G401.6 (cell line): Measurements from ENCODE around the gene RSPH3.
A peak's percentile ranks its signal among the peaks of the same experiment; 100 is the strongest.
"Not testable (repeated sequence)": the region's sequence is repeated elsewhere in the genome, so short reads cannot be mapped to it uniquely, and the experiment has no call there.

Experiments used
- FAIRE-seq: peaks from 2 replicates; lab custom pipeline; 2012; peaks lifted over from hg19 to GRCh38; lab: Jason Lieb, UNC

The RSPH3 gene

DNA sequence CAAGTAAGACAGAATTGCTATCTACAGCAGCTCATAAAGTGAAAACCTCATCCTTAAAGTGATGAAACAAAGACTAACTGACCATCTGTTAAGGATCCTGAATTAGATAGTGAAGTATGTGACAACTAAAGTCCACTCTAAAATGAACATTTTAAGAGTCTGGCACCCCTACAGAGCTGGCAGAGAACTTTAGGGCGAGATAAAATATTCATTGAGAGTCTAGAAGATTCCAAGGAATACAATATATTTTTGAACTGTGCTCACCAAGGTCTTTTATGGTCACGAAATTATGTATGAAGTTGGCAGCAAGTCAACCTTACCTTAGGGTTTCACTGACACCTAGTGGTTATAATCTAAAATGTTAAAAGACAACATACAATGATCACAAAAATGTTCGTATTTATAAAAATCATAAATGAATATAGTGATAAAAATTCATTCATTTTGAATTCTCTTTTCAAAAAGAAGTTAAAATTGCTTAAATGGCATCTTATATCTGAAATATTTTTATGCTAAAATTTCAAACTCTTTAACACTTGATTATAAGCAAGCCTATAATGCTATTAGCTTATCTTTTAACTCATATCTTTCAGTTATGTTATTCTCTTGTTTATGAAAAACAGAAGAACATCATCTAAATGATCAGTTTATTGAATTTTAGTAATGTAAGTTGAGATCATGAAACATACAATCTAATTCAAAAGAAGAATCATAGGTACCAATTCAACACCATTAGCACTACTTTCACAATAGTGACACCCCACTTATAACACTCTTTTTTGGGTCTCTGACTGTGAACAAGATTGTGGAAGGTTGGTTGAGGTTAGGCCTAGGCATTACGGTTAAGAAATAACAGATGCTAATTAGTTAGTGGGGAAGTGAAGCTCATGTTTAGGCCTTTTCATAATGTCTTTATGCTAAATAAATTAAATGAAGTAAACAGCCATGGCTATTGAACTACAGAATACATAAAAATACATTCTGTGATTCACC is 27.5 kb downstream of the RSPH3 start:
- peak; percentile 97 for FAIRE-seq

DNA sequence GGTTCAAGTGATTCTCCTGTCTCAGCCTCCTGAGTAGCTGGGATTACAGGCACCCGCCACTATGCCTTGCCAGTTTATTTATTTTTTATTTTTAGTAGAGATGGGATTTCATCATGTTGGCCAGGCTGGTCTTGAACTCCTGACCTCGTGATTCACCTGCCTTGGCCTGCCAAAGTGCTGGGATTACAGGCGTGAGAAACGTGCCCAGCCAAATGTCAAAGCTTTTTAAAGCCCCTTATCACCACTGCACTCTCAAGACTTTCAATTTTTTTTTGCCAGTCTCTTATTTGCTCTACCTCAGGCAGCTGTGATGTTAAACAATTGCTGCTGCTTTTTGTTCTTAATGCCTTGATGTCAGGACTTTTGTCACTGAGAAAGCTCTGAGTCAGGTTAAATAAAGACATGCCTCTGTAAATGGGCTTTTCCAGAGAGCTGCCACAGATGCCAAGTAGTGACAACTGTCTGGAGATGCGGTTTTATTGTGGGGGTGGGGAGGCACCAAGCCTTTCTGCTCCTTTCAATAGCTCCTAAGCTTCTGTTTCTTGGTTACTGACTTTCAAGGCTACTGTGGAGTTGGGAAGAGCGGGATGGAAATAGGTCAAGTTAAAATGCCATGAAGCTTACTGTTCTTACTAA is 29.2 kb downstream of the RSPH3 start:
- no peak for FAIRE-seq

DNA sequence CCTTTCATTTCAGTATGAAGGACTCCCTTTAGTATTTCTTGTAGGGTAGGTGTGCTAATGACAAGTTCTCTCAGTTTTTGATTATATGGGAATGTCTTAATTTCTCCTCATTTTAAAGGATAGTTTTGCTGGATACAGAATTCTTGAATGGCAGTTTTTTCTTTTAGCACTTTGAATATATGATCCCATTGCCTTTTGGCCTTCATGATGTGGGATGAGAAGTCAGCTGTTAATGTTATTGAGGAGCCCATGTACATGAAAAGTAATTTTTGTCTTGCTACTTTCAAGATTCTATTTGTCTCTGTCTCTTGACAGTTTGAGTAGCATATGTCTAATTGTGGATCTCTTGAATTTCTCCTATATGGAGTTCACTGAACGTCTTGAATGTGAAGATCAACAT is 30.9 kb downstream of the RSPH3 start:
- FAIRE-seq, result peak; percentile 13

- FAIRE-seq, result peak; percentile 57
Observed at GRCh38 chr6:158963020-158963808, 36.8 kb downstream of the RSPH3 start.

GRCh38 chr6:158962371-158962770 is 37.6 kb downstream of the RSPH3 start:
- FAIRE-seq, result no peak

DNA sequence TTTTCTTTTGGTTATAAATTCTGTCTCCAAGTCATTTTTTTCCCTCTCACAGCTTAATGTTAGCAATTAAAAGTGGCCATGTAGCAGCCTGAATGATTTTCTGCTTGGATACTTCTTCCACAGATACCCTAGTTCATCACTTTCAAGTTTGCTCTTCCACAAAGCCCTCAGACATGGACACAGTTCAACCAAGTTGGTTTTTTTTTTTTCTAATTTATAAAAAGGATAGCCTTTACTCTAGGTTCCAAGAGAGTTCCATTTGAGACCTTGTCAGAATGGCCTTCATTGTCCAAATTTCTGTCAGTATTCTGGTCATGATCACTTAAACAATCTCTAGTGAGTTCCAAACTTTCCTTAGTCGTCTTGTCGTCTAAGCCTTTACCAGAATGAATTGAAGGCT is 40.0 kb downstream of the RSPH3 start:
- FAIRE-seq, result no peak

DNA sequence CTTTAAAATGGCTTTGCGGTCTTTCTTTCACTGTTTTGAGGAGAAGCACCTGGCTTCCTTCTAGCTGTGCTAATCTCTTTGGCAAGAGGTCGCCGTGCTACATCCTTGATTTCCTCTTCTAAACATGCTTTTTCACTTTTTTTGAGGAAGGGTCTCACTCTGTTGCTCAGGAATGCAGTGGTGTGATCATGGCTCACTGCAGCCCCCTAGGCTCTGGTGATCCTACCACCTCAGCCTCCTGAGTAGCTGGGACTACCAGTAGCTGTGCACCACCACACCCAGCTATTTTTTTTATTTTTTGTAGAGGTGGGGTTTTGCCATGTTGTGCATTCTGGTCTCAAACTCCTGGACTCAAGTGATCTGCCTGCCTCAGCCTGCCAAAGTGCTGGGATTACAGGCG is 40.5 kb downstream of the RSPH3 start:
- no peak for FAIRE-seq

DNA sequence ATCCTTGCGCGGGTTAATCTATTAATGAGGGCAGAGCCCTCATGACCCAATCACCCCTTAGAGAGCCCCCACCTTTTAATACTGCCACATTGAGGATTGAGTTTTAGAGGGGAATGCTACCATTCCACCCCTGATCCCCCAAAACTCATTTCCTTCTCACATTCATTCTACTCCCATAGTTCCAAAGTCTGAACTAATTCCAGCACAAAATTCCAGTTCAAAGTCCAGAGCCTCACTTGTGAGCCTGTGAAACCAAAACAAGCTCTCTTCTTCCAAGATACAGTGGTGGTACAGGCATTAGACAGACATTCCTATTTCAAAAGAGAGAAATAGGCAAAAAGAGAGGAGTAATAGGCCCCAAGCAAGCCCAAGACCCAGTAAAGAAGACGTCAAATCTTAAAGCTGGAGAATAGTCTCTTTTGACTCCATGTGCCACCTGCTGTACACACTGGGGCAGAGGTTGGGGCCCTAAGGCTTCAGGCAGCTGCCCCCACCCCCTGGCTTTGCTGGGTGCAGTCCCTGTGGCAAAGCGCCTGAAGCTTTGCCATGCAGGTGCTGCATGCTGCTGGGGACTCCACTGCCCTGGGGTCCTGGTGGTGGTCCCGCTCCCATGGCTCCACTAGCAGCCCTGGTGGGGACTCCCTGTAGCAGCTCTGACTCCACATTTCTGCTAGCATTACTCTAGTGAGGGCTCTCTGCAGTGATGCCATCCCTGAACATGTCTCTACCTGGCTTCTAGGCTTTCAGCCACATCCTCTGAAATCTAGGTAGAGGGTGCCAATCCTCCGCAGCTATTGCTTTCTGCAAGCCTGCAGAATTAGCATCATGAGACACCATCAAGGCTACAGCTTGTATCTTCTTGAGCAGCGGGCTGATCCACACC is 41.3 kb downstream of the RSPH3 start:
- FAIRE-seq, result no peak

DNA sequence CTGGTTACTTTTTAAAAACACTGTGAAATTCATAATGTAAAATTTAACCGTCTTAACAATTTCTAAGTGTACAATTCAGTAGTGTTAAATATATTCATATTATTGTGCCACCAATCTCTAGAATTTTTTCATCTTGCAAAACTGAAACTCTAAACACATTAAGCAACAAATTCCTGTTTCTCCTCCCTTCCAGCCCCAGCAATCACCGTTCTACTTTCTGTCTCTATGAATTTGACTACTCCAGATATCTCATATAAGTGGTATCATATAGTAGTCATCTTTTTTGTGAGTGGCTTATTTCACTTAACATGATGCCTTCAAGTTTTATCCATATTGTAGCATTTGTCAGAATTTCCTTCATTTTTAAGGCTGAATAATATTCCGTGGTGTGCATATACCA is 44.7 kb downstream of the RSPH3 start:
- no peak for FAIRE-seq

DNA sequence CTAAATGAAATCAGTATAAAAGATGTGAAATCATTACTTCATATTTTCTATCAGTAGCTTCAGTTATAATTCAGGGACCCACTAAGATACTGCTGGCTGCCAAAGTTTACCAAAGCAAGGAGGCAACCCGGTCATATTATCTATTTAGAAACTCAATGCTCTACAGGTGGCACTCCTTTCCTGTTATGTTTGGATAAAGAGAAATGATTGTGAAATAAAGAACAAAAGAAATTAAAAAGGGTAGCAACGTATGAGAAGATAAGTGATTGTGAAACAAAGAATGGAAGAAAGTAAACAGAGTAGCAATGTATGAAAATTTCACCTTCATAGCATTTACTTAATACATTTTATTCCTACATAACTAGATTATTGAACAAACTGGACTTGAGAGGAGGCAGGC is 45.2 kb downstream of the RSPH3 start:
- FAIRE-seq, result no peak

GRCh38 chr6:158952011-158952410 is 48.0 kb downstream of the RSPH3 start:
- FAIRE-seq, result not testable (repeated sequence)

DNA sequence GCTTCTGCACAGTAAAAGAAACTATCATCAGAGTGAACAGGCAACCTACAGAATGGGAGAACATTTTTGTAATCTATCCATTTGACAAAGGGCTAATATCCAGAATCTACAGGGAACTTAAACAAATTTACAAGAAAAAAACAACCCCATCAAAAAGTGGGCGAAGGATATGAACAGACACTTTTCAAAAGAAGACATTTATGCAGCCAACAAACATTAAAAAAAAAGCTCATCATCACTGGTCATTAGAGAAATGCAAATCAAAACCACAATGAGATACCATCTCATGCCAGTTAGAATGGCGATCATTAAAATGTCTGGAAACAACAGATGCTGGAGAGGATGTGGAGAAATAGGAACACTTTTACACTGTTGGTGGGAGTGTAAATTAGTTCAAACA is 48.4 kb downstream of the RSPH3 start:
- FAIRE-seq, result not testable (repeated sequence)

DNA sequence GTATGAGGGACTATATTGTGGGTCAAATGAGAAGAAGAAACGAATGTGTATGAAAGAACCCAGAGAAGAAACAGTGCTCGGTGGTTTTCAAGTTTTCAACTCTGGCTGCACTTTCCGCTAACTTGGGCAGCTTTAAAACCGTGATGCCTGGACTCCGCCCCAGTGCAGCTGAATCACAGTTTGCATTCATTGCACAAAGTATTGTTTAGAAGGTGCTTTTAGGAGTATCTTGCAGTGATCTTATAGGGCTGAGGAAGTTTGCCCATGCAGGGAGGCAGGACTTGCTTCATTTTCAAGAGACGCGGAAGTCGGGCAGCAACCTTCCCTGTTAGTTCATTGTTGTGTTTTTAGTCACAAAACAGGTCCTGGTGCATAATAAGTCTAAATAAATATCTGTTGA is 52.7 kb downstream of the RSPH3 start:
- FAIRE-seq, result no peak

GRCh38 chr6:158943380-158944032 is 56.5 kb downstream of the RSPH3 start:
- FAIRE-seq, result no peak

DNA sequence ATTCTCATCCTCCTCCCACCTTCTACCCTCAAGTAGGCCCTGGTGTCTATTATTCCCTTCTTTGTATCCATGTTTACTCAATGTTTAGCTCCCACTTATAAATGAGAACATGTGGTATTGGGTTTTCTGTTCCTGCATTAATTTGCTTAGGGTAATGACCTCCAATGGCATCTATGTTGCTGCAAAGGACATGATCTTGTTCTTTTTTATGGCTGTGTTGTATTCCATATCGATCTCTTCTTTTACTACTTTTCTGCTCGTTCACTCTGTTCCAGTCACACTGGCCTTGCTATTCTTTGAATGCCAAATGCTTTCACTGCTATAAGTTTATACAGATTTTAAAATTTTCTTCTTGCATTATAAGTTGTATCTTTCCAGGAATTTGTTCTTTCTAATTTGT is 57.7 kb downstream of the RSPH3 start:
- no peak for FAIRE-seq

DNA sequence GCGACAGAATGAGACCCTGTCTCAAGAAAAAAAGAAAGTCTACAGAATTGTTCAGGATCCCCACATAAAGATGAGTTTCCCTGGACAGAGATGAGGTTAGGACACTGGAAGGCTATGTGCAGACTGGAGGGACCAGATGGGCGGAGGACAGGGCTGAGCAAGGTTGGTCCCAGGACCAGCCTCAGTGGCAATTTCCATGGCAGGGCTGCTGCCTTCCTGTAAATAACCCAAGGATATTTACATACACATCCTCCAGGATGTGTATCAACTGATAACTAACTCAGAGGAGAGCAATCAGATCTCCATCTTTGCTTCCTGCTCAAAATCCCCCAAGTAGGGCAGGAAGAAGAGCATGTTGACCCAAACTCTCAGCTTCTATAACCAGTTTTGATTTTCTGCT is 58.8 kb downstream of the RSPH3 start:
- no peak for FAIRE-seq

DNA sequence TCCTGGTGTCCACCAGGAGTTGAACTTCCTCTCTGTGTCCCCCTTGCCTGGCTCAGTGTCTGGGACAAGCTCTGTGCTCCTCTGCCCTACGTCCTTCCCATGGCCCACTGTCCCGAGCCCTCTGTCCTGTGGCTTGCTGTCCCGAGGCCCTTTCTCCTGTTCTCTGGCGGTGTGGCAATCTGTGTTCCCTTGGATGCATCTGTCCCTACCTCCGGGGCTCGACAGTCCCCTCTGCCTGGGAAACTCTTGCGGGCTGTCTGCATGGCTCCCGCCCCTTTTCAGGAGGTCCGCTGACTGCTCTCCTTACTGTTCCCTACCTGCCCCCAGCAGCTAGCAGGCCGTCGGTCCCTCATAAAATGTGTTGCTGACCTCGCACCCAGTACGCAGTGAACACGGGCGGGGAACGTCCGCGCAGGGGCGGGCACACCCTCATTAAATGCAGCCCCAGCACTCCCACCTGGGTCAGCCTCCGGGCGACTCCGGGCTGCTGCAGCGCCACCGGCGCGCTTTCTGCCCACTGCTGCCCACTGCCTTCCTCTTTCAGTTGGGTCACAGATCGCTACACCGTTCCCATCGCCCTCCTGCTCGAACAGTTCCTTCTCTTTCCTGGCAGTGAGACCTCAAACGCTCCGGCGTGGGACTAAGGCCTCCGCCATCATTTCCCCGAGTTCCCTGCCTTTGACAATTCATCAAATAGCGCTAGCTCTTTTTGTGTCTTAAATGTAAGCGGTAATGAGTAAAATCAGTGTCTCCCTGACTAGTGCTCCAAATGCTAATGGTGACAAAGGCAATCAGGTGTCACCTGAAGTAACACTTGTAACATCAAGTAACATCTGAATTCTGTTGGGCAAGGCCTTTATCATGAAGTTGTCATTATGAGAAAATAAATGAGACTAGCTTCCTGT is 60.5 kb downstream of the RSPH3 start:
- FAIRE-seq, result no peak

DNA sequence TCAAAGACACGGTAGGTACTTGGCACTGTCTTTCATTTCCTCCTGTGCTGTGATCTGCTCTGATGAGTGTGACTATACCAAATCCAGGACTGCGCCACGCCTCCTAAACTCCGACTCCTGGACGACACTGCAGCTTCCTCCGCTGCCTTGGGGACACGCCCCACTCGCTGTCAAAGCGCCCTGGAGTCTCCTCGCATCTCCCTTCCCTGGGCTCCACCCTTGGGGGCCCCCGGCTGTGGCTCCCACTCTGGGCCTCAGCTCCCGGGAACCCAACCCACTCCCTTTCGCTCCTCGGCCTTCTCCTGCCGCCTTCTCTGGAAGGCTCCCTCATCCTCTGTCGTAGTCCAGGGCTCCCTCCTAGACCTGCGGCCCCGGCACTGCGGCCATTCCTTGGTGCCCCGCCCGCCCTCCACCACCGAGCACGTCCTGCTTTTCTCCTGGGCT is 61.2 kb downstream of the RSPH3 start:
- no peak for FAIRE-seq

- FAIRE-seq, result no peak
Observed at GRCh38 chr6:158938220-158938619, 61.8 kb downstream of the RSPH3 start.

GRCh38 chr6:158934157-158934556 is 65.8 kb downstream of the RSPH3 start:
- FAIRE-seq, result no peak
